ENCODE measurements around the gene CORO6.

Gene CORO6

DNA sequence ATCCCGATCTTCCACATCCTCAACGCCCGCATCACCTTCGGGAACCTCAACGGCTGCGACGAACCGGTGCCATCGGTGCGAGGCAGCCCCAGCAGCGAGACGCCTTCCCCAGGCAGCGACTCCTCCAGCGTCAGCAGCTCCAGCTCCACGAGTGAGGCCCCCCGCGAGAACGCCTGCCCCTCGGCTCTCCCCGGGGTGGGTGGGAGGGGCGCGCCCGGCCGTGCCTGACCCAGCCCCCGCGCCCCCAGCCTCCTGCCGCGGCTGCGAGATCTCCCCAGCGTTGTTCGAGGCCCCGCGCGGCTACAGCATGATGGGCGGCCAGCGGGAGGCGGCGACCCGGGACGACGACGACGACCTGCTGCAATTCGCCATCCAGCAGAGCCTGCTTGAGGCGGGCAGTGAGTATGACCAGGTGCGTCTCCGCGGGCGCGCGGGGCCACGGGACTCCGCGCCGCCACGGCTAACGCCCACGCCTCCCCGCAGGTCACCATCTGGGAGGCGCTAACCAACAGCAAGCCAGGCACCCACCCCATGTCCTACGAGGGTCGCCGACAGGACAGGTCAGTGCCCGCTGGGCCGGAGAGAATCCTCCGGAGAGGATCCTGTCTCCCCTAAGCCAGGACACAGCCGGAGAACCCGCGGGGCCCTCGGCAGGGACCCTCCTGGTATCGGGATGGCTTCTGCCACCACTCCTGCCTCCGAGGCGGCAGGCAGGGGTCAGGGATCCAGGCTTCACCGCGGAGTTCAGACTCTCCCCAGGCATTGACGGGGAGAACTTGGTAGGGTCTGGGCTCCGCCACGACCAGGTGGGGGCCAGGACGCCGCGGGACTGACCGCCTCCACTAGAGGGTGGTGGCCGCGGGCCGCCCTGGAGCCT, 10.1 kb downstream of the CORO6 start:
- no peak for DNase-seq

DNA sequence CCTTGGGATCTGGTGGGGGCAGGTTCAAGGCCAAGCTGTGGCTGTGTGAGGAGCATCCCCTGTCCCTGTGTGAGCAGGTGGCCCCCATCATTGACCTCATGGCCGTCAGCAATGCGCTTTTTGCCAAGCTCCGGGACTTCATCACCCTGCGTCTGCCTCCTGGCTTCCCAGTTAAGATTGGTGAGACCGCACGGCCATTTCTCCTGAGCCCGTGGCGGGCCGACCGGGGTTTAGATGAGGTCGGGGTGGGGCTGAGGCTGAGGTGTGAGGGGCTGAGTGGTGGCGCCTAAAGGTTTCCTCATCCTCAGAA, 10.7 kb downstream of the CORO6 start:
- no peak for DNase-seq

DNA sequence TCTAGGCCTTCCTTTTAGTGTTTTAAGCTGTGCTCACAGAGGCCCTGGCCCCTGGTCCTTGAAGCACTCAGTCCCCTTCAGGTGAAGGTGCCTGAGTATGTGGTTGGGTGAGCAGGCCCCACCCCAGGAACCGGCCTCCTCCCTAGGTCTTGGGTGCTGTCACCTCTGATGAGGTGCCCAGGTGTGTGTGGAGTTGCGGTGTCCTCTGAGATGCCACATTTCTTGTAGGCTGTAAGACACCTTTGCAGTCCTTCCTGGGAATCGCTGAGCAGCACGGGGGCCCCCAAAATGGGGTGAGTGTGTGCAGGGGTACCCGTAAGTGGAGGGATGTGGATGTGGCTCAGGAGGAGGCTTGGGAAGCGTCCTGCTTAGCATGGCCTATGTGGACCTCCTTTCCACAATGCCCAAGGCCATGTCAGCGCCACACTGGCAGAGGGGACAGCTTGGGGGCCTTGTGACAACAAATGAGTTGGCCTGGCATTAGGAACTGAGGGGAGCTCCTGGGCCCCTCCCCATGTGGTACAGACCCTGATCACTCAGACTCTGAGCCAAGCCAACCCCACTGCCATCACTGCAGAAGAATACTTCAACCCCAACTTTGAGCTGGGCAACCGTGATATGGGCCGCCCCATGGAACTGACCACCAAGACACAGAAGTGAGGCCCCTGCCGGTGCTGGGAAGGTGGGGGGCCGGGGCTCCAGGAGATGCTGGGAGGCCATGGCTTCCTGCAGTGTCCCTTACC, 11.2 kb downstream of the CORO6 start:
- DNase-seq, result no peak

DNA sequence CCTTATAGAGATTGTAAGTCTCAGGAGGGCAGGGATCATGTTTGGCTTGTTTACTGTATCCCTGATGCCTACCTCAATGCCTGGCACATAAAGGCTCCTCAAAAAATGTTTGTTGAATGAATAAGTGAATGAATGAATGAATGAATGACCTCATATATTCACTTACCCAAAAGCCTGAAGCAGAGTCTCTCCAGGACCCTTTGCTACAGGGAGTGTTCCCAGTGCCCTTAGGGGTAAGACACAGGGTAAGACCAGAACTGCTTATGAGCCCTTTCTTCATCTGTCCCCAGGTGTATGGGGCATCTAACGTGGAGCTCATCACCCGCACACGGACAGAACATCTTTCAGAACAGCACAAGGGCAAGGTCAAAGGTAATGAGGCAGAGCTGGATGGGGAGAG, 12.3 kb downstream of the CORO6 start:
- DNase-seq, result no peak

DNA sequence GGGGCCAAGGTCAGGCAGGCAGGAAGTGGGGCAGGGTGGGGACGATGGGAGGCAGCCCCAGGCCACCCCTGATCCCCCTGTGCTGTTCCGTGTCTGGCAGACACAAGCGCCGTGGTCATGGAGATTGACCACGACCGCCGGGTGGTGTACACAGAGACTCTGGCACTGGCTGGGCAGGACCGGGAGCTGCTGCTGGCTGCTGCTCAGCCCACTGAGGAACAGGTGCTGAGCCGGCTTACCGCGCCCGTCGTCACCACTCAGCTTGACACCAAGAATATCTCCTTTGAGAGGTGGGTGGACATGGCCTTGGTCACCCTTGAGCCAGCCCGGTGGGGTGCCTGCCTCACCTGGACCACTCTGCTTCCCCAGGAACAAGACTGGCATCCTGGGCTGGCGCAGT, 13.7 kb downstream of the CORO6 start:
- no peak for DNase-seq

DNA sequence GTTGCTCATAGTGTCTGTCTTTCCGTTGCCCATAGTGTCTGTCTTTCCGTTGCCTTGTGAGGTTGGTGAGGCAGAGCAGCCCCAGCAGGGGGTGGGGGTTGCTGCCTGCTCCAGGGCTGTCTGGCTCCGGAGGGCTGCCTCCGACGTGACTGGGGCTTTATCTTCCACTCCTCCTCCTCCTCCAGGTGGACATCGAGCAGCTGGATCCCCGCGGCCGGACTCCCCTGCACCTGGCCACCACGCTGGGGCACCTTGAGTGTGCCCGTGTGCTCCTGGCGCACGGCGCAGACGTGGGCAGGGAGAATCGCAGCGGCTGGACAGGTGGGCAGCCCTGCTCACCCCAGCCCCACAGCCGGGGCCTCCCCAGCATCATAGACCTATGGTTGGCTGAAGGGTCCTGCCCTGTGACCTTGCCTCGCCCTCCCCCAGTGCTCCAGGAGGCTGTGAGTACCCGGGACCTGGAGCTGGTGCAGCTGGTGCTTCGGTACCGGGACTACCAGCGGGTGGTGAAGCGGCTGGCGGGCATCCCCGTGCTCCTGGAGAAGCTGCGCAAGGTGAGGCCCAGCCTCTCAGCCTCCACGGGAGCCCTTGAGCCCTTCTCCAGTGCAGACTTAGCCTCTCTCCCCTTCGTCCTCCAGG, 15.0 kb downstream of the CORO6 start:
- DNase-seq, result no peak

DNA sequence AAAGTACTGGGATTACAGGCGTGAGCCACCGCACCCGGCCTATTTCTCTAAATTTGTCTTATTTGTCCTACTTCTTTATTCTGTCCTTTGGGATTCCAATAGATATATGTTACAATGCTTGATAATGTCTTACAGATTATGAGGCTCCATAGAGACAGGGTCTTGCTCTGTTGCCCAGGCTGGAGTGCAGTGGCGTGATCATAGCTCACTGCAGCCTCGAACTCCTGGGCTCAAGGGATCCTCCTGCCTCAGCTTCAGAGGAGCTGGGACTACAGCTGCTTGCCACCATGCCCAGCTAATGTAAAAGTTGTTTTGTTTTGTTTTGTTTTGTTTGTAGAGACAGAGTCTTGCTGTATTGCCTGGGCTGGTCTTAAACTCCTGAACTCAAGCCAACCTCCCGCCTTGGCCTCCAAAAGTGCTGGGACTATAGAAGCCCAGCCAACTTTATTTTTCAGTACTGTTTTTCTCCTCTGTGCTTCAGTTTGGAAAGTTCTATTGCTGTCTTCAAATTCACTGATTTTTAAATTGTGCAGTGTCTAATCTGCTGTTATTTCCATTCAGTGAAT, 19.5 kb downstream of the CORO6 start:
- no peak for DNase-seq

DNA sequence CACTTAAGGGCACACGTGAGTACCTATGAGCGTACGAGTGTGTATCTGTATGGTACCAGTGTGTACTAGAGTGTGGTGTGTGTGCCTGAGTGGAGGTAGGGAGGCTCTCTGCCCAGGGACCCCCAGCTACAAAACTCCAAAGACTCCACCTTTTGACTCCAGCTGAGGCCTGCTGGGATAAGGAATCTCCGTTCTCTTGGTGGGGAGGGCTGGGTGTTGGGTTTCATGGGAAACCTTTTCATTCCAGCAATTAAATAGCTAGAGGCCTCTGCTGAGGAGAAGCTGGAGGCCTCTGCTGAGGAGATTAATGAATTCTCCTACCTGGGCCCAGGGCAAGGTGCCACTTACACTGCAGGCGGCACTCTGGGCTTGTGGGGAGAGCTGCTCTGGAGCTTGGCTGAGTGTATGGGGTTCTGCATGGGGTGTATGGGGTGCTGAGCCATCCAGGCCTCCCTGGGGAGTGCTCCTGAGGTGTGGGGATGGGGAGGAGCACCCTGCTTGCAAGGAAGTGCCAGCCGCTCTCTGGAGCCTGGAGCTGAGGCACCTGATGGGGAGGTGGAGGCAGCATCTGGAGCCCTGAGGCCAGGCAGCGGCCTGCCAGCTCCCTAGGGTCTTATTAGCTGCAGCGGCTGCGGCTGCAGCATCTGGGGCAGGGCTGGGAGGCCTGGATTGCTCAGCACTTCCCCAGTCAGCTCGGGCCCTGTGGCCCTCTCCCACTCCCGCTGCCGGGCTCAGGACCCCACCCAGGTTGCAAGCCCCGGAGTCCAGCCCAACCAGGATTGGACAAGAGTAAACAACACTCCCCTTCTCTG, 25.1 kb downstream of the CORO6 start:
- no peak for DNase-seq

DNA sequence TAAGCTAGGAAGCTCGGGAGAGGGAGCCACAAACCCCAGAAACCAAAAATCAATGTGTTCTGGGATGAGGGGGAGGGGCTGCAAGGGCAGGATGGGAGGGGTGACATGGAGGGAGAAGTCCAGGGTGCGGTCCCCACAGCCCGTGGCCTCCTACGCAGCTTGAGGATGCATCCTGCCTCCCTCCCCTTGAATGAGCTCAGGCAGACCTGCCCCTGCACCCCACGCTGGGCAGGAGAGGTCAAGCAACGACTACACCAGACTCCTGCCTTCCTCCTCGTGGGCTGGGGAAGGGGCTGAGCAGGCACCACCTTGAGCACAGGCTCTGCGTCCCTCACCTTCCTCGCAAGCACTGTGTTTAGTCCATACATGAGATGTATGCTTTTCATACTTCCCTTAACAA, 25.9 kb downstream of the CORO6 start:
- DNase-seq, result no peak

DNA sequence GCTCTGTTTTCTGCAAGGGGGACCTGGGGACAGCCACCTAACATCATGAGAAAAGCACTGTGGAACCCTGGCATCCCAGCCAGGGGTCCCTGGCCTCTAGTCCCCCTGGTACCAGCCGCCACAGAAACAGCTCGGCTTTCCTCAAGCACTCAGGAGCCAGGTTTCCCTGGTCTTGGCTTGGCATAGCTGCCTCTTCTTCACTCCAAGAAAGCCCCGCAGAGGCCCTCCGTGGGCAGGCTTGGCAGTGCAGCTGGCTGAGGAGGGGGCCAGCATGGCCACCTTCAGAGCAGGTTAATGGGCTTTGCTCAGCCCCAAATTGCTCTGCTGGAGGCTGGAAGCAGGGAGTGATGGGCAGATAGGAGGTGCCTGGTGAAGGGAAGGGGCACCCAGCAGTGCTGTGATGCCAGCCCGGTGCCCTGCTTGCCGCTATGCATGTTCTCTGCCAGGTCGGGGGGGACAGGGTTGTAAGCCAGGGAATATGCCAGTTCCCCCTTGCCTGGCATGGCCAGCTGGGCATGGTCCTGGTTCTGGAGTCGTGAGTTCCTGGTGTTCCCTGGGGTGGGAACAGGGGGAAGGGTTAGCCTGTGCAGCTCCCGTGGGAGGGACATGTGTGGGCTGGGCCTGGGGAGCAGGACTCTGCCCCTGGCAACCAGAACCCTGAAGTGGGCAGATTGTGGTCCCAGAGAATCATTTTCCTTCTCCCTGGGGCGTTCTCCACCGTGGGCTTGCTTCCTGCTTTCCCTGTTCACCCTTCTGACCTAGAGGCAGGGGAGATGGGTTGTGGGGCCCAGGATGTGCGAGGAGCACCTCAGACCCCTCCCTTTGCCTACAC, 26.6 kb downstream of the CORO6 start:
- no peak for DNase-seq

DNA sequence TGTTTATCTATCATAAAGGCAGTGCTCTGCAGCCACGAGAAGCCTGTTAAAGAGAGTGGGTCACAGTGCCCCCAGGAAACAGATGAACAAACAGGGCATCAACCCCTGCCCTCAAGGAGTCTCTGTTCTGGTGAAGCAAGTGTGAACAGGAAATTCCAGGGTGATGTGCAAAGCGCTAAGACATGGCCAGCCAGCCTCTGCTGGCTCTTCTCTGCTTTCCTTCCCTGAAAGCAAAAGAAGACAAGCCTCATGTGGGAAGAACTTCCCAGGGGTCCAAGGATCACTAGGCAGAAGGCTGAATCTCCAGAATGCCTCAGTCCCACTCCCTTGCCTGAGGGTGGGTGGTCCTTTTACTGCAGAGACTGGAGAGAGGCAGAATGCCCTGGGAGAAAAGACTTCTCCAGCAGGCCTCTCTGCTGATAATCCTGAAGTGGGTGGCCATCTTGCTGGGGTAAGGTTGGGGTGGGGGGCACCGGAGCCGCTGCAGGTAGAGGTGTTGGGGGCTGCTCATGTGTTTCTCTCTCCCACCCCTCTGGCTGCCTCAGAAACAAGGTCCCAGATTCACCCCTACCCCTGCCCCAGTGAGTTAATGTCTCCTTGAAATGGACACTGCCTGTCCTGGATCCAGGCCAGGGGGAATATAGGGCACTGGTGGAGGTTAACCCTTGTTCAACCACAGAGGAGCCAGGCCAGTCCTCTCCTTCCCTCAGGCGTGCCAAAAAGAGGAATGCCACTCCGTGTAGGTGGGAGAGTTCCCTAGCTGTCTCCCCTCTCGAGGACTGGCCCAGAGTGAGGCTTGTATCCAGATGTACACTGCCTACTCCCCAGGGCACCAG, 27.4 kb downstream of the CORO6 start:
- DNase-seq, result no peak

DNA sequence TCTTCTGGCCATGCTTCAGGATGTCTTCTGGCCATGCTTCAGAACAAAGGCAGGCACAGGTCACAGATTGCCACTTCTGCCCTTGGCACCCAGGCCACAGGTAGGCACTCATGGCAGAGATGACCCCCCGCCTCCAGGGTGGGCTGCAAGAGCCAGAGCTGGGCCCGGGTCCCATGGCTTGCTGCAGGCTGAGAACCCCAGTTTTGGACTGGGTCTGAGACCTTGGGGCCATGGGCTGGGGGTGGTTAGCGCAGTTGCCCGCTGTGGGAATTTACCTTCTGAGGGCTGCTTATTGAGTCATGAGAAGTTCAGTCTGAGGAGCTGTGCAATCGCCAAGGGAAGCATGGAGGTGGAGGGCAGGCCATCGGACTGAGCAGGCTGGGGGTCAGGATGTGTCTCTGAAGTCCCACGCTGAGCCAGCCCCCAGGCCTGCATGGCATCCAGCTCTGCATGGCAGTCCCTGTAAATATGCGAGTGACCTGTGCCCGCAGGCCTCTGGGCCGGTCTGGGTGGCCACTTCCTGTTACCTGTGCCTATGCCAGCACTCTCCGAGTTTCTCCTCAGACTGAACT, 28.1 kb downstream of the CORO6 start:
- DNase-seq, result no peak

DNA sequence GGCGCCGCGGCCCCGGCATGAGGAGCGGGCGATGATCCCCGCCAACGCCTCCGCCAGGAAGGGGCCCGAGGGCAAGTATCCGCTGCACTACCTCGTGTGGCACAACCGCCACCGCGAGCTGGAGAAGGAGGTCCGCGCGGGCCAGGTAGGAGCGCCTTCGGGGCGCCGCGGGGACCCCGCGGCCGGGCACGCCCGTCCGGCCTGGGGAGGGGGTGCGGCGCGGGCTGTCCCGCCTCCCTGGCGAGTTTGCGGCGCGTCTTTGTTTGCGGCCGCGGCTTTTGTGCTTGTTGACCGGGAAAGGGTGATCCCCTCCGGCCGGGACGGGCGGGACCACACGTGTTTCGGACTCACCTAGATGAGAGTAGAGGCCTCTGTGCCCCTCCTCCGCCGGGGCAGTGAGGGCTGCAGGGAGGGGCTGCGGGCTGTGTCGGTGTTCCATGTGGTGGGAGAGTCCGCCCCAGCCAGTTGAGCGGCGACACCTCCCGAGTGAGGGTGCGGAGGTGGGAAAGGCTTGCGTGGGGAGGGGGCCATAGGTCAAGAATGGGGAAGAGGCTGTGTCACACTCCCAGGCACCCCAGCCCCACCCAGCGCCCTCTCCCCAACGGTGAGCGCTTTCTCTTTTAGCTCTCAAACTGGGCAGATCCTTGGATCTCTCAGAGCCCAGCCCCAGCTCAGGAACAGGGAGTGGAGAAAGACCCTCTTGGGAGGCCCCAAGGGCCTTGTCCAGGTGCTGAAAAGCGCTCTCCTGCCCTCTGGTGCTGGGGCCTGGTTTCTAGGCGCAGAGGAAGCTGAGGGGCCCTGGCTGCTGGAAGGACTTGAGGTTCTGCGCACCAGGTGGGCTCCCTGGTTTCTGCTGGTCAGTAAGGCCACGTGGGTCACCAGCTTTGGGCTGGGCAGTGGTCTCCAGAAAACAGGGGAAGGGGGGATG, 28.9 kb downstream of the CORO6 start:
- peak; percentile 61 for DNase-seq

DNA sequence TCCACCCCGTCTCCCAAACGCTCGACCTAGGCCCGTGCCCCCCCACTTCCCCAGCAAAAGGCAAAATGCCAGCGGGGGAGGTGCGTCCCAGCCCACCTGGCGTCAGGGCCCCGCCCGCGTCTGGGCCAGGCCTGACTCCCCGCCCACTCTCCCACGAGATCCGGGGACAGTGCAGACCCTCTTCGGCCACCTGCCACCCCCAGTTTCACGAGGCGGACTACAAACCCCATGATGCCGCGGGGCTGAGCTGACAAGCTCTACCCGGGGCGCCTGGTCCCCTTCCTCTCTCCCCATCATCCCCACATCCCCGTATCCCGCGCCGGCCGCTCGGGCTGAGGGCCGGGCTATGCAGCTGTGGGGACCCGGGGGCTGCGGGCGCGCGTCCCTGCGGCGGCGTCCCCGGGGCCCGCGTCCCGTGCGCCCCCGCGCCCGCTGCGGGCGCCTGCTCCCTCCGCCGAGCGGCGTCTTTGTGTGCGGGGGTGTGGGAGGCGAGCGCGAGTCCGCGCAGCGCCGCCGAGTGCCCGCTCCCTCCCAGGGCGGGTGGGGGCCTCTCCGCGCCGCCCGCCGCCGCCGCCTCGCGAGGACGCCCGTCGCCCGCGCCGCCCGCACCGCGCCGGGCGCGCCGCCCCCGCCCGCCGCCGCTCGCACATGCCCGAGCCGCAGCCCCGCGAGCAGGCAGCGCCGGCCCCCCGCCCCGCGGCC, 29.7 kb downstream of the CORO6 start, which contains the start of gene ANKRD13B:
ANKRD13B (plus strand) TSS at position 283 of the 702 bp plus-strand sequence. CDS start 490 bp downstream, outside the sequence.
- DNase-seq, result peak; percentile 68

DNA sequence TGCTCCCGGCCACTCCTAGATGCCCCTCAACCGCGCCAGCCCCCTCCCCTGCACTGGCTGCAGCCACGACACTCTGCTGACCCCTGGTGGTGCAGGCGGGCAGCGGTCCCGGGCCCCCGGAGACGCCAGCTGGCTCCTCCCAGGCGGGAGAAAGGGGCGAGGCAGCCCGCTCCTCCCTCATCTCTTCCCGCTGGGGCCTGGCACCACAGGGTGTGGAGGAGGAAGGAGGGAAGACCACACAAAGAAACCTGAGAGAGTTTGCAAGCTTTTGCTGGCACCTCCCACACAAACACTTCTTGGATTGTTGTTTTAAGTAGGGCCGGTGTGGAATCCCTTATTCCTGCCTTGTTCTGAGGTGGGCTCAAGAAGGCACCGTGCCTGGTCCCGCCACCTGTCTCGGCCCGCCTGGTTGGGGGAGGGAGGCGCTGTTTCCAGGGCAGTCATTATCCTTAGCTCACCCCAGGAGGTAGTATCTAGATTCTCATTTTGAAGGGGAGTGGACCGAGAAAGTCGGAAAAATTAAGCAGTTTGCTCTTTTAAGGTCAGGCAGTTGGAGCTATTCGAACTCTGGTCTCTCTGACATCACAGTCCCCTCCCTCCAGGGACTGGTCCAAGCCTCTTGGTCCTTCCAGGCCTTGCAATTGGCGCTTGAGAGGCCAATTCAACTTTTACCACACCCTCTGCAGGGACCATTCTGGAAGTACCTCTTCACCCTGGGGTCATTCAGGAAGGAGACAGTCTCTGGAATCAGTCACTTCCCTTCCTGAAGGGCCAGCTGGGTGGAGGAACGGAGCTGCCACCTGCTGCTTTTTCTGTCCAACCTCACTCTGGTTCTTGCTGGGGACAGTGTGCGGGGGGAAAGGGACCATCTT, 30.7 kb downstream of the CORO6 start:
- DNase-seq, result peak; percentile 93

DNA sequence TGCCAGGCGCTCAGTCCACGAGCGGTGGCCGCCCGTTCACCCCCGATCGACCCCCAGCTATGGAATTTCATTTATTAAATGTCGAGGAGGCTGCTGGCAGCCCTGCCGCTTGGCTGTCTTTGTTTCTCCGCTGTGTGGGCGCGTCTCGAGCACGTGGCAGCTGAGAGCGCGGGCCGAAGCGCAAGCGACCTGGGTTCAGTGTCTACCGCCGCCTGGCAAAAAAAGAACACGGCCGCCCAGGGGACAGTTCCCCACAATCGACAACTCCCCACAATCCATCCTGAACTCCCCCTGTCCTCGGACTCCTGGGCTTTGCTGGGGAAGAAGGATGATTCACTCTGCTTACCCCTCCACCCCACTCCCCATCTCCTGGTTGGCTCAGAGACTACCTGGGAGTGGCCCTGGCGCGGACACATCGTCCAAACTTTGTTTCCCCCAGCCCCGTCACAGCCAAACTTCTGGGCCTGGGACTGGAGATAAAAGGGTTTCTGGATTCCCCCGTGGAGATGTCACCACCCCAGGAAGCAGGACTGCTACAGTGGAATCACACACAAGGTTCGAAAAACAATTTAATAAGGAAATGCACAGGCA, 31.5 kb downstream of the CORO6 start:
- peak; percentile 82 for DNase-seq

Data from DMS53 (cell line).